Stimulated activated CD4-positive, alpha-beta T cell treated with anti-CD3 and anti-CD28 coated beads, Interleukin-4, amount 100 ng/mL, for 1 hour (primary cell): ENCODE data around the gene FSTL1.
"Not testable (repeated sequence)": the region's sequence is repeated elsewhere in the genome, so short reads cannot be mapped to it uniquely, and the experiment has no call there.

Source experiments
- DNase-seq: peaks from one replicate; pipeline ENCODE4 v3.0.0-alpha.2; 2020

The FSTL1 gene

GRCh38 chr3:120410541-120410940 is 40.3 kb downstream of the FSTL1 start:
- DNase-seq, result no peak

GRCh38 chr3:120410116-120410515 is 40.7 kb downstream of the FSTL1 start:
- no peak for DNase-seq

DNA sequence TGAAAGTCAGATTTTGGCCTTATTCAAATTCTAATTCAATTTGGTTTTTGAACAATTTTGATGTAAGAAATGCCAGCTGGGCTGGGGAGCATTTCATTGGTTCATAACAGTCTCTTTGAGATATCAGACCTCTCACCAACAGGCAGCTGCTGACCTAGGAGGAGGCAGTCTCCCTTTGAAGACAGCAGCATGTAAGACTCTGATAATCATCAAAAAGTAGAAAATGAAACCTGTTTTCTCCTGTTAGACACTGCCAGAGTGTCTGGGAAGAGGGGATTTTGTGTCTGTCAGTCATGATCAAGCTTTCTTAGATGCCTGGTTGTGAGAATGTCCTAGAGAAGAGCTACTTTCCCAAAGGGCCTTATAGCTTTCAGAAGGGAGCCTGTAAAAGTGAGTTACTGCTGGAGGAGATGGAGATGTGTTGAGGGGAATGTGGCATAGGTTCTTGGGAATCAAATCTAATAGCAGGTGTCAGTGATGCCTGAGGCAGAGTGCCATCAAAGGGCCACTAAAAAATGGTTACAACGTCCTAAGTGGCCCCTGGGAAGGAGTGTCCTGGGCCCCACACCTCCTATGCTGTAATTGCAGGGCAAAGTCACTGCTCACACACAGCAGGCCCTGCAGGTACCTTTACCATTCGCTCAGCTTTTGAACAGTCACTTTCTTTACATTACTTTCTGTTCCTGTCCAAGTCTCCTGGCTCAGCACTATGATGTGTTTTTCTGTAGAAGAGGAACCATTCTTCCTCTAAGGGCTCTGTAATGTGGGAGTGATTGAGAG is 43.1 kb downstream of the FSTL1 start:
- DNase-seq, result no peak

- DNase-seq, result no peak
These were observed 45.9 kb downstream of the FSTL1 start for GRCh38 chr3:120404876-120405275.

- no peak for DNase-seq
These were observed 48.5 kb downstream of the FSTL1 start for GRCh38 chr3:120402257-120402656.

DNA sequence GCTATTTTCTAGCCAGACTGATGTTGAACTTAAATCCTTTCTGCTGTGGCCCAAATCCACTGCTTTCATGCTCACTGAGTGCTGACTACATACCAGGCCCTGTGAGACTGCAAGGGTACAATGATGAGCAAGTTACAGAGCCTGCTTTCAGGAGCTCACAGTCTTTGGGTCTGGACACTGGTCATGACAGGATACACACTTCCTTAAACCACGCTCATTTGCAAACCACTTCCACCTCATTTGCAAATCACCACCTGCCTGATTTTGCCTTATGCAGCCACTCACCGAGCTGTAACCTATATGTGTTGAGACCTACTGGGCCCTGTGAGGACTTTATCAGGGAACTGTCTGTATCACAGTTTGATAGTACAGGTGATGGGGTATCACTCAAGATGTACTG is 51.4 kb downstream of the FSTL1 start:
- no peak for DNase-seq

DNA sequence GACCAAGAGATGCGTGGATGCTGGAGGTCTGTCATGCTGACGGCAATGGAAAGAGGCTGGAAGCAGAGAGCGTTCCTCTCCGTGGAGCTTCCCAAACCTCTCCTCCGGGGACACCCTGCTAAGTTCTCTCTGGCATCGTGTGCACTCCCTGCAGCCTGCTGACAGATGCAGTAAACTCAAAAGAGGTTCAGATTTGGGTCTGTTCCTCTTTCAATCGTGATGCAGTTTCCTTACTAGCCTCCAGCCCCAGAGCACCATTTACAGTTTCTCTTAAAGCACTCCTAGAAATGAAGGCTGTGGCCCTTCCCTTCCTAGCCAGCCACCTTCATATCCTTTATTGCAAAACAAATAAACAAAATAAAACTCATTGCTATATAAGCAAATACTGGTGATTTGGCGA is 54.3 kb downstream of the FSTL1 start:
- DNase-seq, result no peak

DNA sequence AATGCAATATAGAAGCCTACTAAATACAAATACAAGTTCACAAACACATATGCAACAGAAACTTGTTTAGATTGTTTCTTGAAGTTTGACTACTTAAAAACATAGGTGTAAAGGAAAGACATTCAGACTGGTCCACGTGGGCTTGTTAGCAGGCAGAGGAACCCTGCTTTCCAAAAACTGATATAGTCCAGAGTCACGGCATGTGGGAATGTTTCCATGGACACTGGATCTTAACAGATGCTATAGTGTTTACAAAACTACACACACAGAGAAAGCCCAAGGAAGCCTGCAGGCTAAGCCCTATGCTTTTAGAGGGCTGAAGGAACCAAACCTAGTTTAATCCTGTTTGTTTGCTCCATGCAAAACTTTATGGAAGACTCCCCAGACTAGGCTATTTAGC is 56.4 kb downstream of the FSTL1 start:
- no peak for DNase-seq

DNA sequence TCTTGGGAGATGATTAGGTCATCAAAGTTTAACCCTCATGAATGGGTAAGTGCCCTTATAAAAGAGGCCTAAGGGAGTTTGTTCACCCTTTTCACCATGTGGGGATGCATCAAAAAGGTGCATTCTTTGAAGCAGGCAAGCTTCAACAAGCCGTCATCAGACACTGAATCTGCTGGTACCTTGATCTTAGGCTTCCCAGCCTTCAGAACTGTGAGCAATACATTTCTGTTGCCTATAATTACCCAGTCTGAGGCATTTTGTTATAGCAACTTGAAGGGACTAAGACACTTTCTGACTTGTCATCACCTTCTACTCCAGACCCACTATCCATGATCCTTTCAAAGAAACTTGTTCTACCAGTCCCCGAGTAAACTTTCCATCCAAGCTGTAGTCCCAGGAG is 57.0 kb downstream of the FSTL1 start:
- no peak for DNase-seq

DNA sequence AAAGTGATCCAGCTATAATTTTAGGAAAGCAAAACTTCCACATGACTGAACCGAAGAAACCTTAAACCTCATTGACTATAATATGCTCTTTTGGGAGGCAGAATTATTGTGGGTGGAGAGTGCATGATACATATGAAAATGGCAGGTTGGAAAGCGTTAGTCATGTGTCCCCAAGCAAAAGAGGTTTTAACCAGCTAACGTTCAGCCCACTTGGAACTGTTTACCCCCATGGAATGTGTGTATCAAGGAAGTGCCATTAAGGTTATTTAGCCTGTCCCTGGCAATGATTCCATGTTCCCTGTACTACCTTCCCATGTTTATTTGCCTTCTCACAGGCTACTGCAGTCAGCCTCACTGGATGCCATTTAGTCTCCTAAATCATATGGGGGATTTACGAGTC is 57.5 kb downstream of the FSTL1 start:
- DNase-seq, result no peak

DNA sequence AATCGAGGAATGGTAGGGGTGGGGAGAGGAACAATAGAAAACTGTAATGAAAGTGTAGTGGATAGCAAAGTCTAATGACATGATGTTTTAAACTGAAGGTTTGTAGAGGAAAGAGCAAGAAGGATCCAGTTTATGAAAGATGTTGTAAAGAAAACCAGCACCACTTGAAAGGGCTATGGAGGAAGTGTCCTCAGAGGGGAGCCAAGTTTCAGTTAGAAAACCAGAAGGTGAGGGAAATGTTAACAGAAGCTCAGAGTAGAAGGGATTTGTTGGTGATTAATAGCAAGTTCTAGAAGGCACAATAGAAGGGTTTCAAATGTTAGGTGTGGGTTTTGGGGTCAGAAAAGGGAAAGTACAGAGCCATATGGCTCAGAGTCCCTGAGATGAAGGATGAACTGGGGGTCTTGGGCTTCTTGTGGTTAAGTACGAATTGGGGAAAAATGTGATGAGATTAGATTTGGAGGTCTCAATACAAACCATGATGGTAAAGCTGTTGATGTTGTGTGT is 67.8 kb downstream of the FSTL1 start:
- no peak for DNase-seq

DNA sequence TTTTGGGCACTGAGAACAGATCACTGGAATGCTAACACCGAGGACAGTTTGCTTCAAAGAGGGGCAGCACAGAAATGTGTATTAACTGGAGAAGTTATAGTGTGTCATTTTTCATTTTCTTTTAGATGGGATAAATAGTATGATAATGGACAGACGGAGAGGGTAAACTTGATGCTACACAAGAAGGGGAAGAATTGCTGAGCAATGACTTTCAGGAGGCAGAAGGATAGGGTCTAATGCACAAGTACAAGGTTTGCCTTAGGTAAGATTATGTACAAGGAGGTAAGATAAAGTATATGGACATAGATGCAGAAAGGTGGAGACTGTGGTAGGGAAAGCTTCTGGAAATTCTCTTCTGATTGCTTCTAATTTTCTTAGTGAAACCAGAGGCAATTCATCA is 69.3 kb downstream of the FSTL1 start:
- DNase-seq, result no peak

DNA sequence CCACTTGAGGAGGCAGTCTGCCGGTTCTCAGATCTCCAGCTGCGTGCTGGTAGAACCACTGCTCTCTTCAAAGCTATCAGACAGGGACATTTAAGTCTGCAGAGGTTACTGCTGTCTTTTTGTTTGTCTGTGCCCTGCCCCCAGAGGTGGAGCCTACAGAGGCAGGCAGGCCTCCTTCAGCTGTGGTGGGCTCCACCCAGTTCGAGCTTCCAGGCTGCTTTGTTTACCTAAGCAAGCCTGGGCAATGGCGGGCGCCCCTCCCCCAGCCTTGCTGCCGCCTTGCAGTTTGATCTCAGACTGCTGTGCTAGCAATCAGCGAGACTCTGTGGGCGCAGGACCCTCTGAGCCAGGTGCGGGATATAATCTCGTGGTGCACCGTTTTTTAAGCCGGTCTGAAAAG is 72.8 kb downstream of the FSTL1 start:
- DNase-seq, result not testable (repeated sequence)

DNA sequence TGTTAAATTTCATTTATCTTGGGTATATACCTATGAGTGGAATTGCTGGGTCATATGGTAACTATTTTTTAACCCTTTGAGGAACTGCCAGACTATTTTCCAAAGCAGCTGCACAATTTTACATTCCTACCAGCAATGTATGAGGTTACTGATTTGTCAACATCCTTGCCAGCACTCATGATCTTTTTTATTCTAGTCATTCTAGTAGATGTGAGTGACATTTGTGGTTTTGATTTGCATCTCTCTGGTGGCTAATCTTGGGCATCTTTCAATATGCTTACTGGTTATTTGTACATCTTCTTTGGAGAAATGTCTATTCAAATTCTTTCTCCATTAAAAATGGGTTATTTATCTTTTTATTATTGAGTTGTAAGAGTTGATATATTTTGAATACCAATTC is 80.3 kb downstream of the FSTL1 start:
- DNase-seq, result no peak

DNA sequence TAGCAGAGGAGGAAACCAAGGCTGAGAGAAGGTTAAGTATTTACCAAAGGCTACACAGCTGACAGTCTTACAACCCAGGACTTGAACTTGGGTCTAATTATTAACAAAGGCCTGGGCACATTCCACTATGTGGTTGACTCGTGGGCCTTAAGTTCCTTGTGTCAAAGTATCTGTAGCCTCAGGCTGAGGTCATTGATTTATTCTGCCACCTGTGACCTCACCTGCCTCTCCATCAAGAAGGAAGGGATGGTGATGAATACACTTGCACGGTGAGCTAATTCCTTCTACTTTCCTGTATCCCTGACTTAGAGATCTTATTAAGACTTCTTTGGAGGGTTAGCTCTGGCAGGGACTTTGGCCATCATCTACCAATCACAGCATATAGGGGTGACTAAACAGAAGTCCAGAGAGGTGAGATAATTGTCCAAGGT is 81.7 kb downstream of the FSTL1 start:
- no peak for DNase-seq

- DNase-seq, result no peak
These were observed 82.6 kb downstream of the FSTL1 start for GRCh38 chr3:120368172-120368571.

DNA sequence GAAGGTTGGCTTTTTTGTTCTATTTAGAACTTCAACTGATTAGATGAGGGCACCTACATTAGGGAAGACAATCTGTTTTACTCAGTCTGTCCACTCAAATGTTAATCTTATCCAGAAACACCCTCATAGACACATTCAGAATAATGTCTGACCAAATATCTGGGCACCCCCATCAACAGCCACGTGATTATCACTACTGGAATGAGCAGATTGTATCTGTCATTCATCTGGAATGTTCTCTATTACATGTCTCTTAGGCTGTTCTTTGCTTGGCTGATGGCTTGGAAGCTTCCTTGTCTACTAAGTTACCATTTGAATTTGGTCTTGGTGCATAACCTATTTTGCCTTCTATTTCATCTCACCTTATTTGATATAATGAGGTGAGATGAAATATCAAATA is 86.0 kb downstream of the FSTL1 start:
- DNase-seq, result no peak

- no peak for DNase-seq
These were observed 86.7 kb downstream of the FSTL1 start for GRCh38 chr3:120364101-120364500.

GRCh38 chr3:120357807-120358206 is 93.0 kb downstream of the FSTL1 start:
- no peak for DNase-seq

DNA sequence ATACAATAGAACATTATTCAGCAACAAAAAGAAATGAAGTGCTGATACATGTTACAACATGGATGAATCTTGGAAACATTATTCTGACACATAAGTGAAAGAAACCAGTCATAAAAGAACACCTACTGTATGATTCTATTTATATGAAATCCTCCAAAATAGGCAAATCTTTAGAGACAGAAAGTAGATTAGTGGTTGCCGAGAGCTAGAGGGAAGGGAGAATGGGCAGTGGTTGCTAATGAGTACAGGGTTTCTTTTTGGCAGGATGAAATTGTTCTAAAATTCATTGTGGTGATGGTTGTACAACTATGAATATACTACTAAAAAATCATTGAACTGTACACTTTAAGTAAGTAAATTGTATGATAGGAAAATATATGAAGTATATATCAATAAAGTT is 95.3 kb downstream of the FSTL1 start:
- DNase-seq, result no peak

DNA sequence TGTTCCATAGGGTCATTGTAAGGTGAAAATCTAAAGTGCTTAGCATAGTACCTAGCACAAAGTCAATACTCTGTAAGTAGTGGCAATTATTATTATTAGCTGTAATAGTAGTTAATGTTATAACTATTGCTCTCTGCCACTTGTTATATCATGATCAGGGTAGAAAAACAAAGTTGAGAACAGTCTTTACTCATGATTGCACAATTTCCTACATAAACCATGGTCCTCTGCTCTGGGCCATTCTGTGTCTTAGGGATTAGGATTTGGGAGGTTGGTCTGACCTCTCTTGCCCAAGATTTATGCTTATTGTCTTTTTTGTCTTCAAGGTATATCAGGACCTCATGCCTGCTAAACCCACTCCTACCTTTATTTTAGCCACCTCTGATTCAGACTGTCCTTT is 97.3 kb downstream of the FSTL1 start:
- no peak for DNase-seq

GRCh38 chr3:120352017-120352416 is 98.8 kb downstream of the FSTL1 start:
- no peak for DNase-seq

DNA sequence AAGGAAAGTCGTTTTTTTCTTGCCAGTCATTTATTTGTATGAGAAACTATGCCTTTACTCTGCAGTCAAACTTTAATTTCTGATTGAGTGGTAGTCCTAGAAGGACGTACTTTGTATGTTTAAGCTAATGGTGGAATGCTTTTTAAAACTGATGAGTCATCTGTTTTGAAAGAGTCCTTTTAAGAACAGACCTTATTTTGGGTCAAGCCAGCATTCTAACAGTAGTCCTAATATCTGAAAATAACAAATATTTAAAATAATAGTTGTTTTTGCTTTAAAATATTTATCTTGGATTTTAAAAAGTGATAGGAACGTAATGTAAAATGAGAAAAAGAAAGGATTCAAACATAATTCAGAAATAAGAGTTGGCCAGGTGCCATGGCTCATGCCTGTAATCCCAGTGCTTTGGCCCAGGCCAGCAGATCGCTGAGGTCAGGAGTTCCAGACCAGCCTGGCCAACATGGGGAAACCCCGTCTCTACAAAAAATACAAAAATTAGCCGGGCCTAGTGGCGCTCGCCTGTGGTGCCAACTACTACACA is 100.3 kb downstream of the FSTL1 start:
- no peak for DNase-seq

- no peak for DNase-seq
These were observed 101.0 kb downstream of the FSTL1 start for GRCh38 chr3:120349855-120350125.
